ENCODE data around the gene ACAA2.

GRCh38 chr18:49734836-49735235, 78.5 kb downstream of the ACAA2 start:
- no peak for TF ChIP-seq CTCF (IDR thresholded peaks at IDR 0.05; ENCODE audit: insufficient read depth, low read length)
- no peak for TF ChIP-seq SPI1 (IDR thresholded peaks at IDR 0.05; ENCODE audit: borderline replicate concordance, low read depth)
- TF ChIP-seq, protein P1, sequence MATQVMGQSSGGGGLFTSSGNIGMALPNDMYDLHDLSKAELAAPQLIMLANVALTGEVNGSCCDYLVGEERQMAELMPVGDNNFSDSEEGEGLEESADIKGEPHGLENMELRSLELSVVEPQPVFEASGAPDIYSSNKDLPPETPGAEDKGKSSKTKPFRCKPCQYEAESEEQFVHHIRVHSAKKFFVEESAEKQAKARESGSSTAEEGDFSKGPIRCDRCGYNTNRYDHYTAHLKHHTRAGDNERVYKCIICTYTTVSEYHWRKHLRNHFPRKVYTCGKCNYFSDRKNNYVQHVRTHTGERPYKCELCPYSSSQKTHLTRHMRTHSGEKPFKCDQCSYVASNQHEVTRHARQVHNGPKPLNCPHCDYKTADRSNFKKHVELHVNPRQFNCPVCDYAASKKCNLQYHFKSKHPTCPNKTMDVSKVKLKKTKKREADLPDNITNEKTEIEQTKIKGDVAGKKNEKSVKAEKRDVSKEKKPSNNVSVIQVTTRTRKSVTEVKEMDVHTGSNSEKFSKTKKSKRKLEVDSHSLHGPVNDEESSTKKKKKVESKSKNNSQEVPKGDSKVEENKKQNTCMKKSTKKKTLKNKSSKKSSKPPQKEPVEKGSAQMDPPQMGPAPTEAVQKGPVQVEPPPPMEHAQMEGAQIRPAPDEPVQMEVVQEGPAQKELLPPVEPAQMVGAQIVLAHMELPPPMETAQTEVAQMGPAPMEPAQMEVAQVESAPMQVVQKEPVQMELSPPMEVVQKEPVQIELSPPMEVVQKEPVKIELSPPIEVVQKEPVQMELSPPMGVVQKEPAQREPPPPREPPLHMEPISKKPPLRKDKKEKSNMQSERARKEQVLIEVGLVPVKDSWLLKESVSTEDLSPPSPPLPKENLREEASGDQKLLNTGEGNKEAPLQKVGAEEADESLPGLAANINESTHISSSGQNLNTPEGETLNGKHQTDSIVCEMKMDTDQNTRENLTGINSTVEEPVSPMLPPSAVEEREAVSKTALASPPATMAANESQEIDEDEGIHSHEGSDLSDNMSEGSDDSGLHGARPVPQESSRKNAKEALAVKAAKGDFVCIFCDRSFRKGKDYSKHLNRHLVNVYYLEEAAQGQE (IDR thresholded peaks at IDR 0.05; ENCODE audit: insufficient replicate concordance, low read depth): no peak
- no peak for TF ChIP-seq GABPA (IDR thresholded peaks at IDR 0.05; ENCODE audit: low read depth)
- no peak for TF ChIP-seq POLR2AphosphoS5 (IDR thresholded peaks at IDR 0.05; ENCODE audit: low read depth)
